G401 (cell line): ENCODE measurements around the gene RBM20. TPM values are rescaled to one million over a fixed set of nuclear protein-coding genes. Genes with fewer than 3 reads are reported as not detected.
"Not testable (repeated sequence)": the region's sequence is repeated elsewhere in the genome, so short reads cannot be mapped to it uniquely, and the experiment has no call there.

ENCODE experiments used
- DNase-seq: peaks from one replicate; pipeline ENCODE4 v3.0.0-alpha.2; 2015; ENCODE audit warnings: low spot score
- in situ Hi-C: cut with HindIII; loops from 2 replicates; pipeline ENCODE4 v1.10.0; 2016; ENCODE audit warnings: low sequenced_read_pairs, mixed read lengths
- total RNA-seq: library from RNA; depleted of rRNA; stranded (reverse); fragments of >200 nt; shearing (Covaris generic); gene quantifications from 2 replicates; pipeline ENCODE4 v1.2.3, GENCODE V29; 2014; rRNA removed

The RBM20 gene
- 2.4 and 2.7 TPM in 2 replicates for total RNA-seq

DNA sequence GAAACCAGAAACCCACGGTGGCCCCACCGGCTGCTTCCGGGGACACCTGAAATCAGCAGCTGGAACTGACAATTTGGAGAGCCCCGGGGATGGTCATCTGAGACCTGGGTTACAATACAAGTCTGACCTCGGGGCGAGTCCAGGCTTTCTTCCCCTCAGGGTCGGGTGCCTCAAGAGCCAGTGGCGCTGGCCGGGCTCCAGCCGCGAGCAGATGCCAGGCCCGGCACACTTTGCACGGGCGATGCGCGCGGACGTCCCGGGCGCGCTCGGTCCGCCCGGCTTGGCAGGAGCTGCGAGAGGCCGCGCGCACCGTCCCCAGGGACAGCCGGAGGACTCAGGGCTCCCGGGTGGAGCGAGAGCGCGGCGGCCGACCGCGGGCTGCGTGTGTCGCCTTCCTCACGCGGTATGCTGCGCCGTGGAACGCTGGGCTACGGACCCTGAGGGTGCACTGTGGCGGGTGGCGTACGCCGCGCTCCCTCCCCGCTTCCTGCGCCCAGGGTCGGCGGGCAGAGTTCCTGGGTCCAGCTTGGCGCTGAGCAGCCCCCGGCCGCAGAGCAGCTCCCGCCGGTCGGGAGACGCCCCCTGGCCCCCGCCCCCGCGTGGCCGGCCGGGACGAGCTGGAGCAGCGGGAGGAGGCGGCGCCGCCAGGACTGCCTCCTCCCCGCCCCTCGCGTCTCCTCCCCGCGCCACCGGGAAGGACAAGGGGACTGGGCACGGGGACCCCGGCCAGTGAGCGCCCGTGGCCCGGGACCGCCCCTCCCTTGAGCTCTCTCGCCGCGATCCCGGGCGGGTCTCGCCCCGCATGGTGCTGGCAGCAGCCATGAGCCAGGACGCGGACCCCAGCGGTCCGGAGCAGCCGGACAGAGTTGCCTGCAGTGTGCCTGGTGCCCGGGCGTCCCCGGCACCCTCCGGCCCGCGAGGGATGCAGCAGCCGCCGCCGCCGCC is at the start of gene RBM20:
TSS of gene RBM20 (plus strand) at position 684 of the 945 bp plus-strand sequence. CDS start at position 803, 119 bp downstream.
- in situ Hi-C loops, result no loop called here
- DNase-seq, result no peak

GRCh38 chr10:110597476-110597875 is 46.7 kb upstream of the RBM20 start:
- in situ Hi-C loops, result no loop called here

GRCh38 chr10:110600487-110601101 is 43.5 kb upstream of the RBM20 start:
- DNase-seq, result peak; percentile 72

More at GRCh38 chr10:110597476-110597875, 46.7 kb upstream of the RBM20 start:
- no peak for DNase-seq

DNA sequence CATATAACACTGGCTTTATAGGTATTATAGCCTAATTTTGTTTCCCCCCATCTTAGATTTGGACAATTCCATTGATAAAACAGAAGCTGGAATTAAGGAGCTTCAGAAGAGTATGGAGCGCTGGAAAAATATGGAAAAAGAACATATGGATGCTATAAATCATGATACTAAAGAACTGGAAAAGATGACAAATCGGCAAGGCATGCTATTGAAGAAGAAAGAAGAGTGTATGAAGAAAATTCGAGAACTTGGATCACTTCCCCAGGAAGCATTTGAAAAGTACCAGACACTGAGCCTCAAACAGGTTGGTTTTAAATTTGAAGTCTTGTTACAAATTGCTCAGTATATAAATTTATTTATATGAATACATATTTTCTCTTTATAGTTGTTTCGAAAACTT is 42.6 kb upstream of the RBM20 start:
- no peak for DNase-seq
- in situ Hi-C loops, result no loop called here

More at GRCh38 chr10:110600487-110601101, 43.5 kb upstream of the RBM20 start:
- in situ Hi-C loops, result no loop called here

GRCh38 chr10:110608087-110608486 is 36.0 kb upstream of the RBM20 start:
- DNase-seq, result no peak
- in situ Hi-C loops, result no loop called here

DNA sequence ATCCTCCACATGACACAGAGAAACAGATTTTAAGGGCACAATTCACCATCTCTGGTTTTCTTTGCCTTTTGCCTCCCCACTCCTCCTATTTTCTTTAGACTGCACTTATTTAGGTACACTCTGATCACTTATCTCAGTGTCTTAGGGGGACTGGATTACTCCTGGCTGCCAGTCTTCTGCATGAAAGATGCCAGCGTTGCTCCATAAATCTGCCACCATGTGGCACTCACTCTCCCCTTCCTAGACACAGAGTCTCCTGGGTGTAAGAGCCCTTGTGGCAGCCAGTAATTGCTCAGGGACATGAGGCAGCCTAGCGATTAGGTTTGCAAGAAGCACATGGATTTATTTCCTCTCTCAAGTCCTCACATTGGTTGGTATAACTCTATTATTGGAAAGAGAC is 34.5 kb upstream of the RBM20 start:
- in situ Hi-C loops, result no loop called here
- DNase-seq, result peak; percentile 18

- in situ Hi-C loops, result no loop called here
Measured at GRCh38 chr10:110610308-110610774, 33.8 kb upstream of the RBM20 start.

GRCh38 chr10:110610781-110611180 is 33.4 kb upstream of the RBM20 start:
- DNase-seq, in situ Hi-C loops: not testable (repeated sequence)

More at GRCh38 chr10:110610308-110610774, 33.8 kb upstream of the RBM20 start:
- peak; percentile 75 for DNase-seq

DNA sequence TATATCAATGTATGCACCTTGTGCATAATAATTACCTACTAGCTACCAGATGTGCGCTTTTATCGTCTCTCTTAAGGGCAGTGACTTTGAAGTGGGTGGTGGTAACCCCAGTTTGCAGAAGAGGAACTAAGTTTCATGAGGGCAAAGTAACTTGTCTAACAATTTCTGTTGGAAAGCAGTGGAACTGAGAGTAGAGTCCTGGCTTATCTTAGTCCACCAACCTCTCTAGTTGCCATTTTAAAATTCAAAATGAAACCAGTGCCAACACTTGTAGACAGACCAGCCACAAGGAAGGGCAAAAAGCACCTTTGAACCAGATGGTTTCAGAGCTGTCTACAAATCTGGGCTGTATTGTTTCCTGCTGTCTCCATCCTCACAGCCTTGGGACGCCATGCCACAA is 32.0 kb upstream of the RBM20 start:
- DNase-seq, result no peak
- in situ Hi-C loops, result no loop called here

- in situ Hi-C loops, result no loop called here
- no peak for DNase-seq
Measured at GRCh38 chr10:110612629-110613028, 31.5 kb upstream of the RBM20 start.

DNA sequence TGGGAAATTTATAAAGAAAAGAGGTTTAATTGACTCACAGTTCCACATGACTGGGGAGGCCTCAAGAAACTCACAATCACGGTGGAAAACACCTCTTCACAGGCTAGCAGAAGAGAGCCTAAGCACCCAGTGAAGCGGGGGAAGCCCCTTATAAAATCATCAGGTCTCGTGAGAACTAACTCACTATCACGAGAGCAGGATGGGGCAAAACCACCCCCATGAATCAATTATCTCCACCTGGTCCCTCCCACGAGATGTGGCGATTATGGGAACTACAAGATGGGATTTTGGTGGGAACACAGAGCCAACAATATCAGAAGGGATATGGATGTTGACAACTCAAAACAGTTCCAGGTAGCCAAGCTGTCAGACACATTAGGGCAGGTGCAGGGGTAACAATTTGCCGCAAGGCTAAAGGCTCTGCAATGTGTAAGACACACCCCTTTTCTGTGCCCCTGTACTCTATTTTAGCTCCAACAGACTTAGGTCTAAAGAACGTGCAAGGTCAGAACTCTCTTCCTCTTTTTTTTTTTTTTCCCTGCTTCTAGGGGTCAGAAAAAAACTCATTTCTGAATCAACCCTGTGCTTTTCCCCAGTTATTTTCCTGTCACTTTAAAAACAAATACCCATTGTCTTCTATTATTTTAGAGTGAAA is 30.7 kb upstream of the RBM20 start:
- in situ Hi-C loops, result no loop called here
- no peak for DNase-seq

DNA sequence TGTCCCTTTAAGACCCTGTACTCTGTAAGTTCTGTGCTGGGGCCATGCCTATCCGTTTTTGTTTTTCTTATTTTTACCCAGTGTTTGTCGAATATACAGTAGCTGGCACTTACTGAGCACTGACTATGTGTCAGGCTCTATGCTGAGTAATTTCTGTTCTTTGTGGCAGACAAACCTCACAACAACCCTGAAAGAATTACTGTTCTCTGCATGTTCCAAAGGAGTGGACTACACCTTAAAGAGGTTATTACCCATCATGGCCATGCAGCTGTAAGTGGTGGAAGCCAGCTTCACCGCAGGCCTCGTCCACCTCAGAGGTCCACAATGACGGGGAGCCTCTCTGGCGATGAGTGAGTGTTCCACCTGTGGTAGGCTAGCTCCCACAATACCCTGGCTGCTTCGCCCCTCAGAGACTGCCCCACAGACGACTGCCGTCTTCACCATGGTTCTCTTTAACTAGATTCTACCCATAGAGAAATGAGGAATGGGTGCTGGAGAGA is 30.1 kb upstream of the RBM20 start:
- no peak for DNase-seq

DNA sequence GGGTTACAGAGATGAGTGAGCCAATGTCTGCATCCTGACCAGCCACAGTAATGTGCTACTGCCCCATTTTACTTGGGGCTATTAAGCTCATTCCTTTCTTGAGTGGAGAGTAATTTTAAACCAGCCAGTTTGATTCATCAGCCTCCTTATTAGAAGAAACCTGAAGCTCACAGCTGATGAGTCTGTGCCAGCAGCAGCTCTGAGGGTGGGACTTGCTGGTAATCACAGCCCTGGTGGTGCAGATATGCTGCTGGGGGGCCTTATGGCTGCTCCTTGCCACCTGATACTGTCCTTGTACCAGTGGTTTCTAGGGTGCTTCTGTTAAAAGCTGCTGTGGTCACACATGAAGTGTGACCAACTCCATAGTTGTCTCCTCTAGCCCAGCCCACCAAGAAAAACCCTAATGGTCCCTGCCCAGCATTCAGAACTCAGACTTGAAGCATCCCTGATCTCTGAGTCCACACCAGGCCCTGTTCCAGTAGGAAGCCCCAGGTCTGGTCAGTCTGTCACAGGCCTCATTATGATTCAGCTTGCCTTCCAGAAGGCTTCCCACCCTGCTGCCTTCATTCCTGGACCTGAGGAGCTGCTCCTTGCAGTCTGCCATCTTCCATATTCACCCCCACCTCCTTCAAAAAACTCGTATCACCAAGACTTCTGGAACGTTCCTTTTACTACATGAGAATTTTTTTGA is 28.9 kb upstream of the RBM20 start:
- no peak for DNase-seq
- in situ Hi-C loops, result no loop called here

More for the DNA sequence above, 30.1 kb upstream of the RBM20 start:
- in situ Hi-C loops, result no loop called here

GRCh38 chr10:110616493-110617033 is 27.6 kb upstream of the RBM20 start:
- in situ Hi-C loops, result no loop called here
- DNase-seq, result no peak

- no peak for DNase-seq
- in situ Hi-C loops, result no loop called here
Measured at GRCh38 chr10:110617425-110618229, 26.5 kb upstream of the RBM20 start.

DNA sequence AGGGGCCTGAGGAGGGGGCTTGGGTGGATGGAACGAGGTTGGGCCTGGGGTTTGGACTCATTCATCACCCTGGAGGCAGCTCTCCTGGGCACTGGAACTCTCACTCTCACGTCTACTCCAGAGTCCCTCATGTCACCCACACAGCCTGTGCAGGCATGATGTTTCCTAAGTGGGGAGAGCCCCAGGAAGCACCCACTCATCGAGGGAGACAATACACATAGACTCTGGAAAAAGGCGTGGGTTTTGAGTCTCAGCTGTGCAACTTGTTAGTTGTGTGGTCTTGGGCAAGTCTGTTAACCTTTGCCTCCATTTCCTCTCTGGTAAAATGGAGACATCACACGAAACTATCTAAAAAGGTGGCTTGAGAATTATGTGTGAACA is 25.9 kb upstream of the RBM20 start:
- in situ Hi-C loops, result no loop called here
- DNase-seq, result no peak

GRCh38 chr10:110619514-110620397 is 24.4 kb upstream of the RBM20 start:
- DNase-seq, result no peak
- in situ Hi-C loops, result no loop called here
